ENCODE measurements around the gene FAM181B. TPM values are rescaled to one million over a fixed set of nuclear protein-coding genes. Genes with fewer than 3 reads are reported as not detected.

The FAM181B gene
- total and polyA plus RNA-seq, 2 experiments from 2014 or later: 0.63 to 1.3 TPM

- H3K27me3 ChIP-seq: no peaks in the 10 kb centered on the region
- no peaks in the 10 kb centered on the region for H3K9me2 ChIP-seq (replicated peaks; ENCODE audit: insufficient read depth)
- no peaks in the 10 kb centered on the region for H3K9me3 ChIP-seq (ENCODE audit: low read depth)
- TF ChIP-seq, protein P1, sequence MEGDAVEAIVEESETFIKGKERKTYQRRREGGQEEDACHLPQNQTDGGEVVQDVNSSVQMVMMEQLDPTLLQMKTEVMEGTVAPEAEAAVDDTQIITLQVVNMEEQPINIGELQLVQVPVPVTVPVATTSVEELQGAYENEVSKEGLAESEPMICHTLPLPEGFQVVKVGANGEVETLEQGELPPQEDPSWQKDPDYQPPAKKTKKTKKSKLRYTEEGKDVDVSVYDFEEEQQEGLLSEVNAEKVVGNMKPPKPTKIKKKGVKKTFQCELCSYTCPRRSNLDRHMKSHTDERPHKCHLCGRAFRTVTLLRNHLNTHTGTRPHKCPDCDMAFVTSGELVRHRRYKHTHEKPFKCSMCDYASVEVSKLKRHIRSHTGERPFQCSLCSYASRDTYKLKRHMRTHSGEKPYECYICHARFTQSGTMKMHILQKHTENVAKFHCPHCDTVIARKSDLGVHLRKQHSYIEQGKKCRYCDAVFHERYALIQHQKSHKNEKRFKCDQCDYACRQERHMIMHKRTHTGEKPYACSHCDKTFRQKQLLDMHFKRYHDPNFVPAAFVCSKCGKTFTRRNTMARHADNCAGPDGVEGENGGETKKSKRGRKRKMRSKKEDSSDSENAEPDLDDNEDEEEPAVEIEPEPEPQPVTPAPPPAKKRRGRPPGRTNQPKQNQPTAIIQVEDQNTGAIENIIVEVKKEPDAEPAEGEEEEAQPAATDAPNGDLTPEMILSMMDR (IDR thresholded peaks at IDR 0.05; ENCODE audit: poor library complexity): no peak
- no peak for TF ChIP-seq EZH2phosphoT487 (IDR thresholded peaks at IDR 0.05; ENCODE audit: low read depth, severe bottlenecking, unreplicated experiment)
- TF ChIP-seq EZH2 (IDR thresholded peaks at IDR 0.05; ENCODE audit: borderline replicate concordance): no peak
- no peaks in the 10 kb centered on the region for H4K20me1 ChIP-seq (ENCODE audit: insufficient read depth, poor library complexity, severe bottlenecking)
- no peaks in the 10 kb centered on the region for H3K4me1 ChIP-seq (ENCODE audit: insufficient read depth)
- no peak overlapping the region for H2AFZ ChIP-seq
- no peak overlapping the region for H3K4me2 ChIP-seq
- no peak overlapping the region for H3K4me3 ChIP-seq
- no peaks in the 10 kb centered on the region for H3K79me2 ChIP-seq
- no peak overlapping the region for H3K27ac ChIP-seq
- no peaks in the 10 kb centered on the region for H3K36me3 ChIP-seq (replicated peaks; ENCODE audit: insufficient read depth, low read depth)
- DNase-seq (ENCODE audit: low spot score): no peak
Measured at GRCh38 chr11:82752801-82753200, 19.1 kb upstream of the FAM181B start.

DNA sequence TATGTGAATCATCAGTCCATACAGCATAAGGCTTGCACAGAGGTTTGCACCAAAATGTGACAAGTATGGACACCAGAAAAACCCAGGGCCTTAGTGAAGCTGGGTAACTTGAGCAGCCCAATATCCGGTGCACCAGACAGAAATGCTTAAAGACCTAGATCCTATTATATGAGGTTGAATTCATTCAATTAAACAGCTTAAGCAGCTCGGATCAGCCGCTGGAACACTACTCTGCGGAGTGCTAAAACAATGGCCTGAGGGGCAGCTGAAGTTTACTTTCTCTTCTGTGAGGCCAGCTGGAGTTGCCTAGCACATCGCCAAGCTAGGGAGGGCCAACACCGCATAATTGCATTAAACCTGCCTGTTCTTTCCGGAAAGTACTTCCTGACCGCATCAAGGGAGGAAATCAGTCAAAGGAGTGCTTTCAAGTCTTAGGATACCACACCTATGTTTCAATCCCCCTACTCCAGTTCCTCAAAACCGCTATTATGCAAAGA, 17.0 kb upstream of the FAM181B start:
- H4K20me1 ChIP-seq (ENCODE audit: insufficient read depth, poor library complexity, severe bottlenecking): no peaks in the 10 kb centered on the region
- WGBS (ENCODE audit: low lambda C conversion rate, missing lambda C conversion rate): 42% methylated on average over 9 of the region's 9 CpGs
- H3K79me2 ChIP-seq: no peaks in the 10 kb centered on the region
- no peaks in the 10 kb centered on the region for H3K4me1 ChIP-seq (ENCODE audit: insufficient read depth)
- H3K36me3 ChIP-seq (replicated peaks; ENCODE audit: insufficient read depth, low read depth): no peaks in the 10 kb centered on the region
- H2AFZ ChIP-seq: peak overlapping the region; percentile 10
- no peak for DNase-seq (ENCODE audit: low spot score)
- no peak overlapping the region for H3K4me3 ChIP-seq
- H3K9me2 ChIP-seq (replicated peaks; ENCODE audit: insufficient read depth): no peaks in the 10 kb centered on the region
- H3K27ac ChIP-seq: no peak overlapping the region
- no peaks in the 10 kb centered on the region for H3K9me3 ChIP-seq (ENCODE audit: low read depth)
- TF ChIP-seq EZH2phosphoT487 (IDR thresholded peaks at IDR 0.05; ENCODE audit: low read depth, severe bottlenecking, unreplicated experiment): no peak
- TF ChIP-seq, protein P1 (IDR thresholded peaks at IDR 0.05; ENCODE audit: poor library complexity): no peak
- TF ChIP-seq EZH2 (IDR thresholded peaks at IDR 0.05; ENCODE audit: borderline replicate concordance): no peak
- no peak overlapping the region for H3K4me2 ChIP-seq
- H3K27me3 ChIP-seq: no peaks in the 10 kb centered on the region

GRCh38 chr11:82747471-82747870, 13.8 kb upstream of the FAM181B start:
- Histone ChIP-seq H4K20me1 (ENCODE audit: insufficient read depth, poor library complexity, severe bottlenecking) (no peaks in the 10 kb centered on the region), H3K4me2 (no peak overlapping the region), H3K27me3 (no peaks in the 10 kb centered on the region), H2AFZ (no peak overlapping the region), H3K79me2 (no peaks in the 10 kb centered on the region), H3K4me1 (ENCODE audit: insufficient read depth) (no peaks in the 10 kb centered on the region), H3K4me3 (no peak overlapping the region), H3K9me3 (ENCODE audit: low read depth) (no peaks in the 10 kb centered on the region), H3K9me2 (replicated peaks; ENCODE audit: insufficient read depth) (no peaks in the 10 kb centered on the region), H3K27ac (no peak overlapping the region), H3K36me3 (replicated peaks; ENCODE audit: insufficient read depth, low read depth) (no peaks in the 10 kb centered on the region)
- TF ChIP-seq, protein P1 (IDR thresholded peaks at IDR 0.05; ENCODE audit: poor library complexity): no peak
- TF ChIP-seq EZH2 (IDR thresholded peaks at IDR 0.05; ENCODE audit: borderline replicate concordance): no peak
- TF ChIP-seq EZH2phosphoT487 (IDR thresholded peaks at IDR 0.05; ENCODE audit: low read depth, severe bottlenecking, unreplicated experiment): no peak
- WGBS (ENCODE audit: low lambda C conversion rate, missing lambda C conversion rate): 89% methylated on average over 8 of the region's 8 CpGs
- DNase-seq (ENCODE audit: low spot score): no peak

GRCh38 chr11:82738091-82738490, 4.4 kb upstream of the FAM181B start:
- no peaks in the 10 kb centered on the region for H3K9me3 ChIP-seq (ENCODE audit: low read depth)
- H3K27me3 ChIP-seq: peaks cover 27% of the 10 kb centered on the region
- no peak for DNase-seq (ENCODE audit: low spot score)
- H3K79me2 ChIP-seq: no peaks in the 10 kb centered on the region
- H3K4me3 ChIP-seq: no peak overlapping the region
- no peak overlapping the region for H3K4me2 ChIP-seq
- no peak overlapping the region for H2AFZ ChIP-seq
- H3K4me1 ChIP-seq (ENCODE audit: insufficient read depth): no peaks in the 10 kb centered on the region
- 33% methylated on average over 4 of the region's 4 CpGs for WGBS (ENCODE audit: low lambda C conversion rate, missing lambda C conversion rate)
- H3K27ac ChIP-seq: no peak overlapping the region
- H3K9me2 ChIP-seq (replicated peaks; ENCODE audit: insufficient read depth): no peaks in the 10 kb centered on the region
- no peaks in the 10 kb centered on the region for H3K36me3 ChIP-seq (replicated peaks; ENCODE audit: insufficient read depth, low read depth)
- no peaks in the 10 kb centered on the region for H4K20me1 ChIP-seq (ENCODE audit: insufficient read depth, poor library complexity, severe bottlenecking)
- TF ChIP-seq EZH2phosphoT487 (IDR thresholded peaks at IDR 0.05; ENCODE audit: low read depth, severe bottlenecking, unreplicated experiment) (no peak), EZH2 (IDR thresholded peaks at IDR 0.05; ENCODE audit: borderline replicate concordance) (no peak)
- TF ChIP-seq, protein P1 (IDR thresholded peaks at IDR 0.05; ENCODE audit: poor library complexity): no peak

All from hepatocyte (in vitro differentiated cells).